Stimulated activated CD8-positive, alpha-beta memory T cell treated with anti-CD3 and anti-CD28 coated beads, Interleukin-4, amount 100 ng/mL, for 48 hours (primary cell): ENCODE data around the gene MATK.

Experiments used
- DNase-seq: peaks from one replicate; pipeline ENCODE4 v3.0.0-alpha.2; 2020

Gene MATK

GRCh38 chr19:3814648-3815047 is 28.5 kb upstream of the MATK start:
- no peak for DNase-seq

GRCh38 chr19:3813473-3814392 is 27.6 kb upstream of the MATK start:
- no peak for DNase-seq

- no peak for DNase-seq
Observed at GRCh38 chr19:3810708-3811355, 24.7 kb upstream of the MATK start.

GRCh38 chr19:3809881-3810707 is 23.9 kb upstream of the MATK start:
- no peak for DNase-seq

- DNase-seq = no peak
Observed at GRCh38 chr19:3808420-3809143, 22.4 kb upstream of the MATK start.

- DNase-seq = no peak
Observed at GRCh38 chr19:3807574-3808354, 21.6 kb upstream of the MATK start.

- no peak for DNase-seq
Observed at GRCh38 chr19:3807131-3807480, 20.9 kb upstream of the MATK start.

- no peak for DNase-seq
Observed at GRCh38 chr19:3805859-3806258, 19.7 kb upstream of the MATK start.

GRCh38 chr19:3804429-3804828 is 18.2 kb upstream of the MATK start:
- no peak for DNase-seq

- no peak for DNase-seq
Observed at GRCh38 chr19:3803986-3804385, 17.8 kb upstream of the MATK start.

- DNase-seq = no peak
Observed at GRCh38 chr19:3803114-3803888, 17.1 kb upstream of the MATK start.

- peak; percentile 71 for DNase-seq
Observed at GRCh38 chr19:3801412-3802096, 15.4 kb upstream of the MATK start.

- no peak for DNase-seq
Observed at GRCh38 chr19:3800996-3801395, 14.8 kb upstream of the MATK start.

- no peak for DNase-seq
Observed at GRCh38 chr19:3798137-3798536, 12.0 kb upstream of the MATK start.

- DNase-seq = no peak
Observed at GRCh38 chr19:3796358-3796757, 10.2 kb upstream of the MATK start.

GRCh38 chr19:3793799-3794198 is 7.6 kb upstream of the MATK start:
- no peak for DNase-seq

GRCh38 chr19:3792114-3792513 is 5.9 kb upstream of the MATK start:
- DNase-seq = no peak

- DNase-seq = no peak
Observed at GRCh38 chr19:3790941-3791340, 4.8 kb upstream of the MATK start.

- DNase-seq = no peak
Observed at GRCh38 chr19:3790209-3790734, 4.1 kb upstream of the MATK start.
